Hematopoietic multipotent progenitor cell (in vitro differentiated cells): ENCODE data around the gene KRTAP12-3. TPM values are rescaled to one million over a fixed set of nuclear protein-coding genes. Genes with fewer than 3 reads are reported as not detected.
A peak's percentile ranks its signal among the peaks of the same experiment; 100 is the strongest.
"Not testable (repeated sequence)": the region's sequence is repeated elsewhere in the genome, so short reads cannot be mapped to it uniquely, and the experiment has no call there.

Experiments used
- DNase-seq, 3 donors: peaks; one replicate each; pipeline ENCODE4 v3.0.0-alpha.2; 2011 to 2015; ENCODE audit warnings: low read depth in 2 of 3, low spot score in 2 of 3
- total RNA-seq: library from RNA; depleted of rRNA; stranded (reverse); fragments of >200 nt; gene quantifications from one replicate; pipeline ENCODE4 v1.2.3, GENCODE V29; 2012

The KRTAP12-3 gene
- total RNA-seq, 1 donor: not detected

DNA sequence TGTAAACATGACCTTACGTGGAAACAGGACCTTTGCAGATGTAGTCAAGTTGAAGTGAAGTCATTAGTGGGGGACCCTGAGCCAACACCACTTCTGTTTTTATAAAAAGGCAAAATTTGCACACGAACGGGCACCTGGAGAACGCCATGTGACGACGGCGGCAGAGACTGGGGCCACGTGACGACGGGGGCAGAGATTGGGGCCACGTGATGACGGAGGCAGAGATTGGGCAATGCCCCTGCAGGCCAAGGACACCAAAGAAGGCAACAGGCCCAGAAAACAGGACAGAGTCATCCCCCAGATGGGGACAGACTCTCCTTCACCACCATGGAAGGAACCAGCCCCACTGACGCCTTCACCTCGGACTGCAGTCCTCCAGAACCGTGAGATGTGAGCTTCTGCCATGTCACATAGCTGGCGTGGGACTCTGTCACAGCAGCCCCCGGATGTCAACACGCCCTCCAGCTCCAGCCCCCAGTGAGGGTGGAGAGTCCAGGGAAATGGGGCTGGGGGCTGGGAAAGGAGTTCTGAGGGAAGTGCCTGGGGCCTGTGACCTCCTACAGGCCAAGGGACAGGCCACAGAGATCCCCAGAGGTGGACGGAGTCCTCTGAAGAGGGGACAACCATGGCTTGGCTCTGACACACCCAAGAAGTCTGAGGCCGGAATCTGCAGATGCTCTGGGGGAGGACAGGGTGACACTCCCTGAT, 7.3 kb upstream of the KRTAP12-3 start:
- no peak for DNase-seq

DNA sequence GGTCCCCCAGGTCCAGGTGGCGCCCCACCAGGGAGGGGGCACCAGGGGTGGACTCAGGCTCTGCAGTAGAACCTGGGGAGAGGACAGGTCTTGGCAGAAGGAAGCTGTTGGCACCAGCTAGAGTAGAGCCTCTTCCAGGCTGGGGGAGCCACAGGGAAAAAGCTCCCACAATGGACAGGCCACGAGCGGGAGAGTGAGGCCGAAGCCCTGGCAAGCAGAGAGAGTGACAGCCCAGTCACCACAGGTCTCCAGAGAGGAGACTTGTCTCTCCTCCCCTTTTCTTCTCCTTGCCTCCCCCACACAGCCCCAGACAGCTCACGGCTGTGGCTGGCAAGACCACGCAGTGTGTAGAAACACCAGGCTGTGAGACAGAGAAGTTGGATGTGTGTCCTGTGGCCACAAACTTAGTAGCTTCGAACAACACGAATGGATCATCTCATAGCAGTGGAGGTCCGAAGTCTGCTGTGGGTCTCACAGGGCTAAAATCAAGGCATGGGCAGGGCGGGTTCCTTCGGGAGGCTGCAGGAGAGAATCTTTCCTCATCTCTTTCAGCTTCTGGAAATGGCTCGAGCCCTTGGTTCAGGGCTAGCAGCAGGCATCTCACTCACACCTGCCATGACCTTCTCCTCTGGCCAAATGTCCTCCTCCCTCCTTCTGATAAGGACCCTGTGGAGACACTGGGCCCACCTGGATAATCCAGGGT, 6.6 kb upstream of the KRTAP12-3 start:
- no peak for DNase-seq

DNA sequence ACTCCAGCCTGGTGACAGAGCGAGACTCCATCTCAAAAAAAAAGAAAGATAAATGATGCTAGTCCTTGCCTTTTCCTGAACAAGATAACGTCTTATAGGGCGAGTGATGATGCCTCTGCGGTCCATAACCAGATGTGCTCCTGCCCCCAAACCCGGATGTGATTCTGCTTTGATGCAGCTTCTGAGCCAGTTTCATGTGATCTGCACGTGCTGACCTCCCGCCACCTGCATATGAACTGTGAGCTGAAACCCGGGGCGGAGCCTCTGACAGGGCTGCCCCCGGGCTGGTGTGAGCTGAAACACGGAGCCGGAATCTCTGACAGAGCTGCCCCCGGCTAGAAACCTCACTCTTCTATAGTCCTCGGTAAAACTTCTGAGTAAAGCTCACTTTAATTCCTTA, 4.6 kb upstream of the KRTAP12-3 start:
- DNase-seq: no peak

DNA sequence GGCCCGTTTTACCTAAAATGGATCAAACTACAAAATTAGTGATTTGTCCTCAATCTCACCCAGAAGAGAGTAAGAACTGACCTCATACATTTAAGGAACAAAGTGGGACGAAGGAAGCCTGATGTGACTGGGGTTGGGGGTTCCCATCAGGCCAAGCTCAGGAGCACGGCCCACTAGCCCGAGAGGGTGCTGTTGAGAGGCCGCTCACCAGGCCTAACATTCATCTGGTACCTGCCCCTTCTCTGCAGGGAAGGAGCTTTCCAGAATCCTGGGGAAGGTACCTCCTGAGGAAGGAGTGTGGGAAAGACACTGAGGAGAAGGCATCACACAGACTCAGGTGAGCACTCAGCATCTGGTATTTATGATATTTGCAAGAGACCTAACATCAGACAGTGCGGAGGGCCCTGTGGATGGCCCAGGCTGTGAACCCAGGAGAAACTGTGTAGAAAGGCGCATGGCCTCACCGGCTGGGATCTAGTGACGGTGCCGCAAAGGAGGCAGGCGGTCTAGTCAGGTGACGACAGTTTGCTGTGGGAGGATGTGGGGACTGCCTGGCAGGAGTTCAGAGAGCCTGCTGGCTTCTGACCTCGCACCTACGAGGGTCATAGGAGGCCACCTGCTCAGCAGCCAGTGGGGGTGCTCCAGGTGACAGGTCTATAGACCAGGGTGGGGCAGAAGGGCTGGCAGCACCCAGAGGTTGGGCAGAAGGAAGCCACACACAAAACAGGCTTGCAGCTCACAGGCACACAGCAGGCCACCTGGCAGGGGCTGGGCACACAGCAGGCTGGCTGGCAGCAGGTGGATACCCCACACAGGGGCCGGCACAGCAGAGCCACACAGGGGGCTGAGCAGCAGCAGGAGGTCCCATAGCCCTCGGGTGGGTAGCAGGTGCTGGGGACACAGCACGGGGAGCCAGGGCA, 3.8 kb upstream of the KRTAP12-3 start:
- peak in 1 of 3 donors; percentile 44 for DNase-seq

DNA sequence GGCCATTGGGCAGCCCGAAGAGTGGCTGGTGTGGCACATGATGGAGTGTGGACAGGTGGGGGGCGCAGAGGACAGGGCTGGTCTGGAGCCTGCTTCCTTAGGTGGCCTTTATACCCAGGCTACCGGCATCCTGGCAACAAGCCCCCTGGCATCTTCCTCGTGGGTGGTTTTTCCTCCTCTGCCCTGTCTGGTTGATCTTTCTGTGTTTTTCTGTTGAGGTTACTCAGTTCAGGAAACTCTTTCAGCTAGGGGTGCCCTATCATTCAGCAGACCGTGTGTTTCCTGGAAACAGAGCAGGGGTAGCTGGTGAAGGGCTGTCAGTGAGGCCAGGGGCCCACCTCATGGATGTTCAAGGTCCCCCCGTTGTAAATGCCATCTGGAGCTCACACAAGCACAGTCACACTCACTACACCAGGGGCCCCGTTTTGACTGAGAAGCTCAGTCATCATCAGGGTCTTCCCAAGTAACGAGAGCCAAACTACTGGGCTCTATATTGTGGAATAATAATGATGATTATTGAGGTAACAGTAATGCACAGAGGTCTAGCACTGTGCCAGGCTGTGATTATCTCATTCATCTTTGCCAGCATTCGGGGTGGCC, 3.1 kb upstream of the KRTAP12-3 start, which contains the start of gene KRTAP12-4:
Gene KRTAP12-4 (minus strand): TSS at position 84 of the 600 bp plus-strand sequence. CDS start 45 bp downstream, at position 39.
- peak in 1 of 3 donors; percentile 37 for DNase-seq

DNA sequence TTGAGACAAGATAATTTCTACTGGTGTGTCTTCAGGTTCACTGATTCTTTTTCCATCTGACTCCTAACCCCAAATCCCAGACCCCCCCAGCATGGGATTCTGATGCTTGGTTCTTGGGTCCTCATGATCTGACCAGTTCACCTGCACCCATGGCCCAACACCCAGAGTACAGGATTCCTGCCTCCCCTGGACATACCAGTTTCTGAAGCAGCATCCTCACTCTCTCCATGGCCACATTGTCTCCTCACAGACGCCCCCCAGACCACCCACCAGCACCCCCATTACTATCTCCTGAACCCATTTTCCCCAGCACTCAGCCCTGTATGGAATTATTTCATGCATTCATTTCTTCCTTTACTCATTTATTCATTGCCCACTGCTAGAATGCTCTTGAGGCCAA, 864 bp upstream of the KRTAP12-3 start:
- no peak for DNase-seq

DNA sequence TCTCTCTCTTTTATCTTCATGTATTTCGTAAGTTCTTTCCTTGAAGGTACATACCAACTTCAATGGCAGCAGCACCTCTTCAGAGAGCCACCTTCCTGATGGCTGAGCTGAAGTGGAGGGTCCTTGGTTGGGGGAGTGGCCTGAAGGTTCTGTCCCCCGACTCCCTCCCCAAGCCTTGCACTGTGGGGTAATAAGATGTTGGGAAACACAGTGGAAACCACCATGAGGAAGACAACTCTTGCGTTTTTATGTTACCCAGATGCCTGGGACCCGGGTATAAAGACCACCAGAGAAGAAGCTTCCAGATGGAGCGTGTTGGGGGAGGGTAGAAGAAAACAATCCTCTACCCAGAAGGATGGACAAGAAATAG, 794 bp downstream of the KRTAP12-3 start:
- no peak for DNase-seq

DNA sequence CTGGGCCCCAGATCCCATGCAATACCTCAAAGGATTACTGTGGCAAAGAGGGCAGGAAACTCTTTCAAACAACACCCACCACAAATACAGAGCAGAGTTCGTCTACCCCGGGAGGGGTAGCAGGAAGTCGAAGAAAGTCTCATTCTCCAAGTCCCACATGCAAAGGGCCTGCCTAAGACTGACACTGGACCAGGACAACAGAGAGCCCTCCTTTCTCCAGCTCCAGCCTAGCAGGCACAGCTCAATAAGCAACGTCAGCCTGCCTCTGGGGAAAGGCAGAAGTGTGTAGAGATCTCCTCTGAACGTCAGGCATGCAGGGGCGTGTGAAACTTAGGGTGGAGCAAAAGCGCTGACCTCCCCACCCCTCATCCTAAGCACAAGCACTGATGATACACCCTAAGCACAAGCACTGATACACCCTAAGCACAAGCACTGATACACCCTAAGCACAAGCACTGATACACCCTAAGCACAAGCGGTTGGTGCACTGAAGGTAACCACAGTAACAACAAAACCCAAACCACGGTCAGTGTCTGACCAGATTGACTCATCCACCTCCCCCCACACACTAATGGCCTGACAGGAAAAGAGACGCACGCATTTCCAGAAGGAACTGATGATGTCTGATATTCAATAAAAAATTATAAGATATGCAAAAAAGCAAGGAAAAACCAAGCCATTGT, 1.3 kb downstream of the KRTAP12-3 start:
- no peak for DNase-seq

DNA sequence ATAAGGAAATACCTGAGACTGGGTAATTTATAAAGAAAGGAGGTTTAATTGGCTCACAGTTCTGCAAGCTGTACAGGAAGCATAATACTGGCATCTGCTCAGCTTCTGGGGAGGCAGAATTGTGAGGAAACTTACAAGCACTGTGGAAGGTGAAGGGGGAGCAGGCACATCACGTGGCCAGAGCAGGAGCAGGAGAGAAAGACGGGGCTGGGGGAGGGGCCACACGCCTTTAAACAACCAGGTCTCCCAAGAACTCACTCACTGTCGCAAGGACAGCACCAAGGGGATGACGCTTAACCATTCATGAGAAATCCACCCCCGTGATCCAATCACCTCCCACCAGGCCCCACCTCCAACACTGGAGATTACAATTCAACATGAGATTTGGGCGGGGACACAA, 3.8 kb downstream of the KRTAP12-3 start:
- DNase-seq: not testable (repeated sequence)

DNA sequence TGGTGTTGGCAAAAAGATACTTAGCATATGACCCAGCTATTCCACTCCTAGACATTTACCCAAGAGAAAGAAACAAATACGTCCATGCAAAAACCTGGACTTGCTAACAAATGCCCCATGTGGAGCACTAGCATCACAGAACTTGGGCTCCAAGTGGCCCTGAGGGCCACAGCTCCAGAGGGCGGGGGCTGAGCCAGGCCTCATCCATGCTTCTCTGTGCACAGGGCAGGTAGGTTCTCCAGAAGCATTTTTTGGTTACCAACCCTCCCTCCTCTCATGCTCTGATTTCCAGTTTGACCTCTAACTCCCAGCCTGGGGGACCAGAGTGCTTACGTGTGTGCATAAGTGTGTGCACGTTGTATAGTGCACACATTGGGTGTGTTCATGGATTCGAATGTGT, 7.0 kb downstream of the KRTAP12-3 start:
- no peak for DNase-seq

DNA sequence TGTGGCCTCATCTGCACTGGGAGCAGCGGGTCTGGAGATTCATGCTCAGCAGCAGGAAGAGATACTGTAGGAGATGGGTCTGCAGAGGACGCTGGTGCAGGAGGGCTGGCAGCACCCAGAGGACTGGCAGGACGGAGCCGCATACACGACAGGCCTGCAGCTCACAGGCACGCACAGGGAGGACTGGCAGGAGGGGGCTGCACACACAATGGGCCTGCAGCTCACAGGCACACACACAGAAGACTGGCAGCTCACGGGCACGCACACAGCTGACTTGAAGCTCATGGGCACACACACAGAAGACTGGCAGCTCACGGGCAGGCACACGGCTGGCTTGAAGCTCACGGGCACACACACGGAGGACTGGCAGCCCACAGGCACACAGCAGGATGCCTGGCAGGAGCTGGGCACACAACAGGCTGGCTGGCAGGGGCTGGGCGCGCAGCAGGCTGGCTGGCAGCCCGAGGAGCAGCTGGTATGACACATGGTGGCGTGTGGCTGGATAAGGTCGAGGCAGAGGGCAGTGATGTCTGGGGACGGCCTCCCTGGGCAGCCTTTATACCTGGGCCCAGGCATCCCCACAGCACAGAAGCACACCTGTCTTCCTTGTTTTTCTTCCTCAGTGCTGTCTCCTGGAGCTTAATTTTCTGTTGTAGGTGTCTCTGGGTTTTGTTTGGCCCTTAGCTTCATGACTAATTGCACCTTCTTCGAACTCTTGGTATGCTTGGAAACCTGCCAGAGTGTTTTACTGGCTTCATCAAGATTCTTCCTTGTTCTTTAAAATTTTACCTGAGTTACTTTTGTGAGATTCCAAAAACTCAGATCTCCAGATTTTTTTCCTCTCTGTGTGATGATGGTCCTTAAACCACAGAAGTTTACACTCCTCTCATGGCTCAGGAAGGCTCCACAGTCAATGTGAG, 8.9 kb downstream of the KRTAP12-3 start, which contains the start of gene KRTAP12-2:
Gene KRTAP12-2 (minus strand): TSS at position 527 of the 920 bp plus-strand sequence. CDS start 41 bp downstream, at position 486.
- DNase-seq: no peak

DNA sequence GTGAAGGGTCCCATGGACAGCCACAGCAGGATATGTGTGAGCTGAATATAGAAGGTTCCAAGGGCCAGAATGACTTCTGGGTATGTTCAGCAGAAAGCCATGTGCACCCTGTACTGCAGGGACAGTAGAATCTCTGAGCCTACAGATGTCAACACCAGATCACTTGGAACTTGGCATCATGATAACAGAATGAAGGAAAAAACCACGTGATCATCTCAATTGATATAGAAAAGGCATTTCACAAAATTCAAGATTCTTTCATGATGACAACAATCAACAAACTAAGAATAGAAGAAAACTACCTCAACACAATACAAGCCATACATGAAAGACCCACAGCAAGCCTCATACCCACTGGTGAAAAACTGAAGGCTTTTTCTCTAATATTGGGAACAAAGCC, 9.9 kb downstream of the KRTAP12-3 start:
- DNase-seq: no peak

DNA sequence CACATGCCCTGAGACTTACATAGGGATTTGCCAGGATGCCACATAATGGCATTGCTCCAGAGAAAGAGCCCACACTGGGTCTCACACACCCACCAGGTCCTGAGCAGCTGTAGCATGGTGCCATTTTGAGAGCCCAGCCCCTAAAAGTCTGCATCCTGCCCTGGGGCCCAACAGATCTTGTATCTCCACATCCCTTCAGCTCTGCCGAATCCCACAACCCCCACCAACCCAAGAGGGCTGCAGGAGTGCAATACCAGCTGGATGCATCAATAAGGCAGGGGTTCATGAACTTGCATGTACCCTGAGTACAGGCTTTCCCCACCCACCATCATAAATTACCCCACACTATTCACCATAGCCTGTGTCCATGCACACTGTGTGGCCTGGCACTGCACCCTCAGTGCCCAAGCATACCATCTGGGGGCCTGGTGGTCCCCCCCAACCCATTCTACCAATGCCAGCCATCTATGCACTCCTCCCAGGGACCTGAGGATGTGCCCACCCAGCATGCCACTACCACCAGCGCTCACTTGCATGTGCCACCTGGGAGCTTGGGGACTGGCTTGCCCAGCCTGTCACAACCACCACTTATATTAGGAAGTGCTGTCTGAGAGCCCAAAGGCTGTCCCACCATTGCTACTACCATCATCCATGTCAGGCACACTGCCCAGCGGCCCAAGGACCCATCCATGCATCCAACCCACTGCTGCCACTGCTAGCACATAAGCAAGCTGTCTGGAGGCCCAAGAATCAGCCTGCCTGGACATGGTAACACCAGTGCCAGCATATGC, 13.1 kb downstream of the KRTAP12-3 start:
- no peak for DNase-seq

DNA sequence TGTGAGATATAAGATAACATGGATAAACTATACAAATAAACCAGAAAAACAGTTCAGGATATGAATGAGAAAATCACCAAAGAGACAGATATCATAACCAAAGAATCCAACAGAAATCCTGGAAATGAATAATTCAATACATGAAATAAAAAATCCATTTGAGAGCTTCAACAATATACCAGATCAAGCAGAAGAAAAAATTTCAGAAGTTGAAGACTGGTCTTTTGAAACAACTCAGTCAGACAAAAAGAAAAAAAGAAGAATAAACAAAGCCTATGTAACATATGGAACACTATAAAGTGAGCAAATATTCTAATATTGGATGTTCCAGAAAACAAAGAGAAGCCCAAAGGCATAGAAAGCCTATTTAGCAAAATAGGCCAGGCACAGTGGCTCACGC, 14.2 kb downstream of the KRTAP12-3 start:
- no peak for DNase-seq

DNA sequence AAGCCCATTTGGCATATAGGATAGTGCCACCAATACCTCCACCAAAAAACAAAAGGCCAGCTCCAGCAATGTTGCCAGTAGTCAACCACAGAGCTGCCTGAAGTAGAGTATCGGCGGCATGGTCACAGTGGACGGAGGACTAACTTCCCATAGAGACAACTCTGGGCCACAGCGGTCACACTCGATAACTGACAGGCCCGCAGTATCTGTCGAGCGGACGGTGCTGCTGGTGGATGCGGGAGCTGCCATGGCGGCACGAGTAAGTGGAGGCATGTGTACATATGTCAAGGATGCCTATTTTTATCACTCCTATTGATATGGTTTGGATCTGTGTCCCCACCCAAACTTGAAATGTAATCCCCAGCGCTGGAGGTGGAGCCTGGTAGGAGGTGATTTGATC, 20.1 kb downstream of the KRTAP12-3 start:
- no peak for DNase-seq

DNA sequence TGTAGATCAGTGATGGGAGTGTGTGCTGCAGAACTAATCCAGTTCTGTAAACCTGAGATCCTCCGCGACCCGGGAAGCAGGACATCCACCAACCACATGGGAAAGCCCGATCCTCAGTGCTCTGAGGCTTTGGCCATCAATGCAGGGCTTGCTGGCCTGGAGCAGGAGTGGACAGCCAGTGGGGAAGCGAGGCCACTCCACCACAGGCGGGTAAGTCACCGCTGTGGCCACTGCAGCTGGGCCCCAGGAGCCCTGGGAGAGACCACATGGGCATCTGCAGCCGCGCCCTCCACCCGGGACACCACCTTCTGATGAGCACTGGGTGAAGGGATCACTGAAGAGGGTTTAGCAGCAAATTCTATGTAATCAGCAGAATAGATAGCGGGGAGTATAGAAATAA, 23.4 kb downstream of the KRTAP12-3 start:
- DNase-seq: no peak

DNA sequence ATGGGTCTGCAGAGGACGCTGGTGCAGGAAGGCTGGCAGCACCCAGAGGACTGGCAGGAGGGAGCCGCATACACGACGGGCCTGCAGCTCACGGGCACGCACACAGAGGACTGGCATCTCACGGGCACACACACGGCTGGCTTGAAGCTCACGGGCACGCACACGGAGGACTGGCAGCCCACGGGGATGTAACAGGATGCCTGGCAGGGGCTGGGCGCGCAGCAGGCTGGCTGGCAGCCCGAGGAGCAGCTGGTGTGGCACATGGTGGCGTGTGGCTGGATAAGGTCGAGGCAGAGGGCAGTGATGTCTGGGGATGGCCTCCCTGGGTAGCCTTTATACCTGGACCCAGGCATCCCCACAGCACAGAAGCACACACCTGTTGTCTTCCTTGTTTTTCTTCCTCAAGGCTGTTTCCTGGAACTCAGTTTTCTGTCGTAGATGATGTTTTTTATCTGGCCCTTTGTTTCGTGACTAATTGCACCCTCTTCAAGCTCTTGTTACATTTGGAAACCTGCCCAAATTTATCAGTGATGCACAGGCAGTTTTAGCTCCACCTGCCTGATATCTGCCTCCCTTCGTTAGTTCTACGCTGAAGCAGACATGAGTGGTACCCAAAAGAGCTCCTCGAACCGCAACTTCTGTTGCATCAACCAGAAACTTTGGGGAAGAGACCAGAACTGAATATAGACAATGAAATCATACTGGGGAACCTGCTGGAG, 24.3 kb downstream of the KRTAP12-3 start, which contains the start of gene KRTAP12-1:
Gene KRTAP12-1 (minus strand): TSS at position 303 of the 719 bp plus-strand sequence. CDS start 40 bp downstream, at position 263.
- DNase-seq: no peak
